Upper lobe of left lung (tissue), 6 donors: ENCODE measurements around the gene LPCAT1. TPM values are rescaled to one million over a fixed set of nuclear protein-coding genes. Genes with fewer than 3 reads are reported as not detected.
"Not testable (repeated sequence)": the region's sequence is repeated elsewhere in the genome, so short reads cannot be mapped to it uniquely, and the experiment has no call there.

Experiments
- ATAC-seq, 2 donors: fragments of 200-7000 bp; cut with Tn5 transposase; one replicate each; pipeline ENCODE4 v1.9.1; 2022; ENCODE audit warnings: mild to moderate bottlenecking in 2 of 2, moderate library complexity in 2 of 2; ENCODE audit not compliant: low FRiP score in 2 of 2
- DNase-seq, 2 donors: peaks; one replicate each; pipeline ENCODE4 v3.0.0-alpha.2; 2019 to 2020
- H3K27ac ChIP-seq, 4 donors: fragments of 200-600 bp; sonication (generic); one replicate each; pipeline ENCODE4 v1.5.1; 2016 to 2019
- H3K27me3 ChIP-seq, 4 donors: fragments of 200-600 bp; sonication (generic); one replicate each; pipeline ENCODE4 v1.5.1; 2017 to 2019
- H3K36me3 ChIP-seq, 4 donors: fragments of 200-600 bp; sonication (generic); one replicate each; pipeline ENCODE4 v1.5.1; 2016 to 2019
- H3K4me1 ChIP-seq, 4 donors: fragments of 200-600 bp; sonication (generic); one replicate each; pipeline ENCODE4 v1.5.1; 2018 to 2019
- H3K4me3 ChIP-seq, 4 donors: fragments of 200-600 bp; sonication (generic); one replicate each; pipeline ENCODE4 v1.5.1; 2017 to 2019; ENCODE audit warnings: mild to moderate bottlenecking in 2 of 4, moderate library complexity in 1 of 4
- H3K9me3 ChIP-seq, 4 donors: fragments of 200-600 bp; sonication (generic); one replicate each; pipeline ENCODE4 v1.5.1; 2018 to 2019
- CTCF ChIP-seq, 6 experiments: fragments of 450-650 bp in 4 of 6; fragments of 200-600 bp in 2 of 6; sonication (generic) in 2 of 6; IDR thresholded peaks; one replicate each; pipeline ENCODE4 v1.5.1; 2016 to 2019; ENCODE audit warnings: antibody characterized with exemption in 6 of 6
- EP300 ChIP-seq, 4 donors: sonication (generic); formaldehyde crosslinking; IDR thresholded peaks; one replicate each; pipeline ENCODE4 v1.5.1; 2017; ENCODE audit warnings: antibody characterized with exemption in 4 of 4, control low read depth in 2 of 4
- POLR2A ChIP-seq, 4 donors: fragments of 450-650 bp; IDR thresholded peaks; one replicate each; pipeline ENCODE4 v1.5.1; 2016 to 2017; ENCODE audit warnings: antibody characterized with exemption in 4 of 4, mild to moderate bottlenecking in 2 of 4
- POLR2AphosphoS5 ChIP-seq, 2 donors: sonication (generic); formaldehyde crosslinking; IDR thresholded peaks; one replicate each; pipeline ENCODE4 v1.5.1; 2017; ENCODE audit warnings: antibody characterized with exemption in 2 of 2
- WGBS, 2 donors: methylation state at CpG; one replicate each; pipeline ENCODE4 v1.1.5; 2017 to 2018; 5-methylcytosine and 5-hydroxymethylcytosine counted together
- total RNA-seq, 6 donors: library from RNA; depleted of rRNA in 4 of 6; stranded (reverse); fragments of >200 nt in 4 of 6; gene quantifications; one replicate each; pipeline versions ENCODE4 v1.1.0 to v1.2.1, GENCODE V29; 2016 to 2021
- donor health status: DM: no; HTN: no; CAD: no; lungs with moderate emphysema.
- donor health status: DM: no; HTN: yes; CAD: no; lungs with severe emphysema.

LPCAT1 gene
- total RNA-seq, 6 donors from 2014 or later: 403 to 922 (median 538) TPM

- TF ChIP-seq EP300 (IDR thresholded peaks at IDR 0.05) (no peak), POLR2A (IDR thresholded peaks at IDR 0.05) (no peak), POLR2AphosphoS5 (IDR thresholded peaks at IDR 0.05) (no peak), CTCF (IDR thresholded peaks at IDR 0.05) (no peak)
- DNase-seq (peak in 1 of 2 donors; percentile 22), ATAC-seq (no peak)
- no peaks in the 10 kb centered on the region for H3K9me3 ChIP-seq
- peaks cover 4 to 27% (median 20%) of the 10 kb centered on the region in 4 donors for H3K4me1 ChIP-seq
- H3K27me3 ChIP-seq: no peaks in the 10 kb centered on the region
- H3K36me3 ChIP-seq: no peaks in the 10 kb centered on the region
- H3K27ac ChIP-seq: peak overlapping the region; percentile 76 to 90 (median 79)
- no peak overlapping the region for H3K4me3 ChIP-seq
- WGBS, 2 donors: 57 to 63% methylated on average over 10 of the region's 10 CpGs
These were observed 18.1 kb upstream of the LPCAT1 start for GRCh38 chr5:1541702-1542400.

- TF ChIP-seq POLR2AphosphoS5 (IDR thresholded peaks at IDR 0.05) (no peak), CTCF (IDR thresholded peaks at IDR 0.05) (no peak), POLR2A (IDR thresholded peaks at IDR 0.05) (no peak), EP300 (IDR thresholded peaks at IDR 0.05) (no peak)
- no peak for ATAC-seq
- Histone ChIP-seq H3K27me3 (no peaks in the 10 kb centered on the region), H3K9me3 (no peaks in the 10 kb centered on the region), H3K36me3 (no peaks in the 10 kb centered on the region), H3K27ac (peak overlapping the region; percentile 18 to 90 (median 78)), H3K4me1 (peaks cover 4 to 35% (median 21%) of the 10 kb centered on the region in 4 donors), H3K4me3 (no peak overlapping the region)
- DNase-seq: peak in 1 of 2 donors; percentile 17
- WGBS, 2 donors: 88 to 91% methylated on average over 9 to 11 of the region's 11 CpGs
These were observed 17.3 kb upstream of the LPCAT1 start for GRCh38 chr5:1540831-1541701.

- Histone ChIP-seq H3K4me1 (peaks cover 4 to 31% (median 22%) of the 10 kb centered on the region in 4 donors), H3K27ac (peak overlapping the region in 3 of 4 donors; percentile 21 to 90 (median 49))
- TF ChIP-seq CTCF (IDR thresholded peaks at IDR 0.05): peak in 2 of 6 experiments; percentile 41
- TF ChIP-seq EP300 (IDR thresholded peaks at IDR 0.05): no peak
These were observed 16.4 kb upstream of the LPCAT1 start for GRCh38 chr5:1540166-1540565.

GRCh38 chr5:1539393-1540161 lies 15.8 kb upstream of the LPCAT1 start:
- H3K36me3 ChIP-seq, H3K9me3 ChIP-seq, H3K4me3 ChIP-seq, H3K27me3 ChIP-seq, ATAC-seq: not testable (repeated sequence)
- Histone ChIP-seq H3K27ac (peak overlapping the region in 3 of 4 donors; percentile 21 to 90 (median 49)), H3K4me1 (peaks cover 0 to 25% (median 22%) of the 10 kb centered on the region in 4 donors)
- DNase-seq: peak; percentile 18 to 75
- WGBS, 2 donors: 66 to 82% methylated on average over 6 to 8 of the region's 8 CpGs

More at GRCh38 chr5:1540166-1540565, 16.4 kb upstream of the LPCAT1 start:
- WGBS, 2 donors: 100% methylated on average over 2 to 3 of the region's 3 CpGs
- DNase-seq (peak in 1 of 2 donors; percentile 55), ATAC-seq (no peak)
- Histone ChIP-seq H3K36me3 (no peaks in the 10 kb centered on the region), H3K27me3 (no peaks in the 10 kb centered on the region), H3K9me3 (no peaks in the 10 kb centered on the region), H3K4me3 (no peak overlapping the region)
